MG63 (cell line): ENCODE measurements around the gene CDKN2AIP. TPM values are rescaled to one million over a fixed set of nuclear protein-coding genes. Genes with fewer than 3 reads are reported as not detected.
A peak's percentile ranks its signal among the peaks of the same experiment; 100 is the strongest.
"Not testable (repeated sequence)": the region's sequence is repeated elsewhere in the genome, so short reads cannot be mapped to it uniquely, and the experiment has no call there.

Experiments used
- DNase-seq: peaks from one replicate; pipeline ENCODE4 v3.0.0-alpha.2; 2020
- H3K27me3 ChIP-seq: fragments of 250-450 bp; sonication (Bioruptor Pico); 2 replicates; pipeline ENCODE4 v1.5.1; 2020; ENCODE audit warnings: mild to moderate bottlenecking, moderate library complexity
- H3K36me3 ChIP-seq: fragments of 250-450 bp; sonication (Bioruptor Pico); 2 replicates; pipeline ENCODE4 v1.5.1; 2020; ENCODE audit warnings: mild to moderate bottlenecking, moderate library complexity
- H3K4me3 ChIP-seq: fragments of 250-450 bp; sonication (Bioruptor Pico); 2 replicates; pipeline ENCODE4 v1.5.1; 2020; ENCODE audit warnings: mild to moderate bottlenecking, moderate library complexity
- H3K9me3 ChIP-seq: fragments of 250-450 bp; sonication (Bioruptor Pico); 2 replicates; pipeline ENCODE4 v1.5.1; 2020; ENCODE audit warnings: mild to moderate bottlenecking, moderate library complexity
- total RNA-seq: library from RNA; depleted of rRNA; stranded (reverse); fragments of >200 nt; shearing (Covaris generic); gene quantifications from 2 replicates; pipeline ENCODE4 v1.2.3, GENCODE V29; 2014; ENCODE audit warnings: low replicate concordance

Gene CDKN2AIP
- total RNA-seq, 1 experiment from 2014 or later = 15.1 TPM

DNA sequence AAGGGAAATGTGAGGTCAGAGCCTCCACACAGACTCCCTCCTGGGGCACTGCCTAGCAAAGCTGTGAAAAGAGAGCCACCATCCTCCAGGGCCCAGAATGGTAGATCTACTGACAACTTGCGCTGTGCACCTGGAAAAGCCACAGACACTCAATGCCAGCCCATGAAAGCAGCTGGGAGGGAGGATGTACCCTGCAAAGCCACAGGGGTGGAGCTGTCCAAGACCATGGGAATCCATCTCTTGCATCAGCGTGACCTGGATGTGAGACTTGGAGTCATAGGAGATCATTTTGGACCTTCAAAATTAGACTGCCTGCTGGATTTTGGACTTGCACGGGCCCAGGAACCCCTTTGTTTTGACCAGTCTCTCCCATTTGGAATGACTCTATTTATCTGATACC is 22.8 kb downstream of the CDKN2AIP start:
- Histone ChIP-seq H3K36me3 (no peaks in the 10 kb centered on the region), H3K27me3 (no peaks in the 10 kb centered on the region), H3K4me3 (no peak overlapping the region), H3K9me3 (no peaks in the 10 kb centered on the region)
- no peak for DNase-seq

DNA sequence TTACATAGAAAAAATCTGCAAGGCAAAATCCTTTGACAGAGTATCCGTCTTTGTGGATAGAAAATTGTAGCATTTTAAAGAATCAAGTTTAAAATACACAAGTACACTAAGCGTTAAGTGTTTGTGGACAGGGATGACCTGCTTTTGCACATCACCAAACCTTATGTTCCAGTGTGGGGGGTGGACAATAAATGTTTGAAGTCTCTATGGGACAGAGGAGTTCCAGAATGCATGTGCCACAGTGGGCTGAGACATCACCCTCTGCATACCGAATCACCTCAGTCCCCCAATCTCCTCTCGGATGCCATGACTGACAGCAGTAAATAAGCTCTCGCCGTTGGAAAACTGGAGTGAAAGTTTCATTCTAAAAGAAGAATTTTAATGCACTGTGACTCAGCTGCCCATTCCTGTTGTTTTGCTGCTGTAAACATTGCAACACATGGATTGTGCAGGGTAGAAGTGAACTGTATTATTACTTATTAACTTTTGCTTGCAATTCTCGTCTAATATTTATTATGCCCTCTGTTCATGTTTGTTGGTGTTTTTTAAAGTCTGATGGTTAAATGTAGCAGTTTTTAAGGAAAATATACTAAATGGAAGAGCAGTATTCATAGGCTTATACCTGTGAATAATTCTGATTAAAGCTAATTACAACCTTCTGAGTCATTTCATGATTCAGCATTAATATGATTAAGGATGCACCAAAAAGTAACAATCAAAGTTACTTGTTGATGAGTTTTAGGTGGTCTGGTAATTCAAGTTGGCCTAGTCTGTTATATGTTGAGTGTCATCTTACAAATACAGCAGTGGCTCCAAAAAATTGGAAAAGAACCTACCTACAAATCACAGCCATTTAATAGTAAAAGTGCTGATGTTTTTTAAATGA is 24.0 kb downstream of the CDKN2AIP start:
- H3K36me3 ChIP-seq = no peaks in the 10 kb centered on the region
- no peaks in the 10 kb centered on the region for H3K27me3 ChIP-seq
- no peak for DNase-seq
- no peaks in the 10 kb centered on the region for H3K9me3 ChIP-seq
- no peak overlapping the region for H3K4me3 ChIP-seq

- no peaks in the 10 kb centered on the region for H3K9me3 ChIP-seq
- H3K36me3 ChIP-seq = no peaks in the 10 kb centered on the region
- no peak for DNase-seq
- no peaks in the 10 kb centered on the region for H3K27me3 ChIP-seq
- no peak overlapping the region for H3K4me3 ChIP-seq
Observed at GRCh38 chr4:183469285-183469684, 24.8 kb downstream of the CDKN2AIP start.

- DNase-seq = no peak
- Histone ChIP-seq H3K27me3 (no peaks in the 10 kb centered on the region), H3K36me3 (no peaks in the 10 kb centered on the region), H3K4me3 (no peak overlapping the region), H3K9me3 (no peaks in the 10 kb centered on the region)
Observed at GRCh38 chr4:183469936-183470335, 25.5 kb downstream of the CDKN2AIP start.

DNA sequence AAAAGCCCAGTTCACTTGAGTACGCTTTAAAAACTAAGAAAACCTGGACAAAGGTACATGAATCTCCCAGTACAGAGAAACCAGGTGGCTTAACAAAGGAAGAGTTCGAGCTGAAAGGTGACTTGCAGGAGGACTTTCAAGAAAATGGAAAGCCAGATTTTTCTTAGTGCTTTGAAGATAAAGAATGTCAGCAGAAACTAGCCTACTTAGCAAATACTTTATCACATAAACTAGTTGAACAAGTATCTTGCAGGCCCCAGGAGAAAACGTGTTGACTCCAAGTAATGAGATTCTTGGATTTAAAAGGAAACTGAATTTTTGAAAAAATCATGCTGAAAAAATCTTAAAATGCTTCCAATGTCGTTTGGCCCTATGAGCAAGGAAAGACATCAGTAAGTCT is 26.4 kb downstream of the CDKN2AIP start:
- no peaks in the 10 kb centered on the region for H3K36me3 ChIP-seq
- H3K27me3 ChIP-seq = no peaks in the 10 kb centered on the region
- DNase-seq = no peak
- H3K4me3 ChIP-seq = no peak overlapping the region
- H3K9me3 ChIP-seq = no peaks in the 10 kb centered on the region

- Histone ChIP-seq H3K36me3 (no peaks in the 10 kb centered on the region), H3K4me3 (no peak overlapping the region), H3K9me3 (no peaks in the 10 kb centered on the region), H3K27me3 (no peaks in the 10 kb centered on the region)
- DNase-seq = peak; percentile 61
Observed at GRCh38 chr4:183471946-183472708, 27.7 kb downstream of the CDKN2AIP start.

GRCh38 chr4:183478123-183478522 is 33.7 kb downstream of the CDKN2AIP start:
- no peaks in the 10 kb centered on the region for H3K9me3 ChIP-seq
- no peaks in the 10 kb centered on the region for H3K27me3 ChIP-seq
- DNase-seq = no peak
- H3K4me3 ChIP-seq = no peak overlapping the region
- H3K36me3 ChIP-seq = no peaks in the 10 kb centered on the region

GRCh38 chr4:183478926-183479325 is 34.5 kb downstream of the CDKN2AIP start:
- no peaks in the 10 kb centered on the region for H3K36me3 ChIP-seq
- H3K27me3 ChIP-seq = no peaks in the 10 kb centered on the region
- H3K9me3 ChIP-seq = no peaks in the 10 kb centered on the region
- no peak overlapping the region for H3K4me3 ChIP-seq
- no peak for DNase-seq

DNA sequence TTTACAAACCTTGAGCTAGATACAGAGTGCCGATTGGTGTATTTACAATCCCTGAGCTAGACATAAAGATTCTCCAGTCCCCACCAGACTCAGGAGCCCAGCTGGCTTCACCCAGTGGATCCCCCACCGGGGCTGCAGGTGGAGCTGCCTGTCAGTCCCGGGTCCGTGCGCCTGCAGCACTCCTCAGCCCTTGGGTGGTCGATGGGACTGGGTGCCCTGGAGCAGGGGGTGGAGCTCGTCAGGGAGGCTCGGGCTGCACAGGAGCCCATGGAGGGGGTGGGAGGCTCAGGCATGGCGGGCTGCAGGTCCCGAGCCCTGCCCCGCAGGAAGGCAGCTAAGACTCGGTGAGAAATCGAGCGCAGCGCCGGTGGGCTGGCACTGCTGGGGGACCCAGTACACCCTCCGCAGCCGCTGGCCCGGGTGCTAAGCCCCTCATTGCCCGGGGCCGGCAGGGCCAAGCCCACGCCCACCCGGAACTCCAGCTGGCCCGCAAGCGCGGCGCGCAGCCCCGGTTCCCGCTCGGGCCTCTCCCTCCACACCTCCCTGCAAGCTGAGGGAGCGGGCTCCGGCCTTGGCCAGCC is 38.2 kb downstream of the CDKN2AIP start:
- not testable (repeated sequence) for DNase-seq, H3K36me3 ChIP-seq, H3K27me3 ChIP-seq, H3K9me3 ChIP-seq, H3K4me3 ChIP-seq

GRCh38 chr4:183483997-183484396 is 39.6 kb downstream of the CDKN2AIP start:
- no peak overlapping the region for H3K4me3 ChIP-seq
- H3K9me3 ChIP-seq = no peaks in the 10 kb centered on the region
- DNase-seq = no peak
- no peaks in the 10 kb centered on the region for H3K27me3 ChIP-seq
- H3K36me3 ChIP-seq = no peaks in the 10 kb centered on the region

- Histone ChIP-seq H3K9me3 (no peaks in the 10 kb centered on the region), H3K4me3 (no peak overlapping the region)
- DNase-seq = peak; percentile 60
Observed at GRCh38 chr4:183485411-183486160, 41.1 kb downstream of the CDKN2AIP start.

DNA sequence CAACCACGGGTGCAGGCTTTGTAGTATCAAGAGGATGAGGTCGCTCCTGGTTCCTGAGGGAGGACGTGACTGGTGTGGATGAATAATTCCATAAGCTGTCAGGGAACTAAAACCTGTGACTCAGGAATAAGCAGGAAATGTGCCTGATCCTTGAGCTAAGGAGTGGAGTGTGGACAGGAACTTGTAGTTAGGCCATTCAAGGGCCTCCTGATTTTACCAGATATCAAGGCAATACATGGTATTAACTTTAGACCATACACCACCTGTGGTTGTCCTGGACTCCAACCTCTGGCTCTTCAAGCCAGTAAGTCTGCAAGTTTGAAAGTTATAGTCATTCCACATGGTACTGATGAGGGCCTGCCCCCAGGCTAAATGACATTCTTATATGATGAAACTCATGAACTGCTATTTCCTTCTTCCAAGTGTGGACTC is 48.4 kb downstream of the CDKN2AIP start:
- H3K27me3 ChIP-seq = no peaks in the 10 kb centered on the region
- H3K36me3 ChIP-seq = peaks cover 3% of the 10 kb centered on the region; the same call in 1 of the 2 replicates
- peak; percentile 53 for DNase-seq
- H3K9me3 ChIP-seq = no peaks in the 10 kb centered on the region
- no peak overlapping the region for H3K4me3 ChIP-seq

More at GRCh38 chr4:183485411-183486160, 41.1 kb downstream of the CDKN2AIP start:
- Histone ChIP-seq H3K36me3 (no peaks in the 10 kb centered on the region), H3K27me3 (no peaks in the 10 kb centered on the region)

DNA sequence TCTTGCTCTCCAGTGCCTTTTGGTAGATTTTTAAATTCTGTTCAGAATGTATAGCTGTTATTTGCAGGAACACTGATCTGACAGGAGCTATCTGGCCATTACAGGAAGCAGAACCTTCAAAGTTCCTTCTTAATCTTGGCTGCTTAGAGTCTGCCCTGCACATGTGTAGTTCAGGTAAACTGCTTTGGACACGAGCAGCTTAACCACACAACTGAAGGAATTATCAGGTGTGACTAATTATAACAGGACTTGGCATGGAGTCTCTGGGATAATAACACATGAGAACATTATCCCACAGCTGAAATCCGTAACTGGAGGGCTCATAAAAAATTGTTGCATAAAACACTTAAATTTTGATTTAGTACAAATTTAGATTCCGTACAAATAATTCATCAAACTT is 48.8 kb downstream of the CDKN2AIP start:
- Histone ChIP-seq H3K36me3 (peaks cover 3% of the 10 kb centered on the region; the same call in 1 of the 2 replicates), H3K27me3 (no peaks in the 10 kb centered on the region), H3K4me3 (no peak overlapping the region), H3K9me3 (no peaks in the 10 kb centered on the region)
- DNase-seq = no peak

GRCh38 chr4:183495184-183495583 is 50.7 kb downstream of the CDKN2AIP start:
- Histone ChIP-seq H3K36me3 (peaks cover 3% of the 10 kb centered on the region; the same call in 1 of the 2 replicates), H3K9me3 (no peaks in the 10 kb centered on the region), H3K27me3 (no peaks in the 10 kb centered on the region), H3K4me3 (no peak overlapping the region)
- no peak for DNase-seq
